Measurements from ENCODE around the gene SLC25A33. TPM values are rescaled to one million over a fixed set of nuclear protein-coding genes. Genes with fewer than 3 reads are reported as not detected.

SLC25A33 gene
- total and polyA plus RNA-seq, 2 of the 8 experiments (the other 6 are each of a cell fraction or from before 2014, with no cell fraction given), result 7.8 to 12.8 TPM

DNA sequence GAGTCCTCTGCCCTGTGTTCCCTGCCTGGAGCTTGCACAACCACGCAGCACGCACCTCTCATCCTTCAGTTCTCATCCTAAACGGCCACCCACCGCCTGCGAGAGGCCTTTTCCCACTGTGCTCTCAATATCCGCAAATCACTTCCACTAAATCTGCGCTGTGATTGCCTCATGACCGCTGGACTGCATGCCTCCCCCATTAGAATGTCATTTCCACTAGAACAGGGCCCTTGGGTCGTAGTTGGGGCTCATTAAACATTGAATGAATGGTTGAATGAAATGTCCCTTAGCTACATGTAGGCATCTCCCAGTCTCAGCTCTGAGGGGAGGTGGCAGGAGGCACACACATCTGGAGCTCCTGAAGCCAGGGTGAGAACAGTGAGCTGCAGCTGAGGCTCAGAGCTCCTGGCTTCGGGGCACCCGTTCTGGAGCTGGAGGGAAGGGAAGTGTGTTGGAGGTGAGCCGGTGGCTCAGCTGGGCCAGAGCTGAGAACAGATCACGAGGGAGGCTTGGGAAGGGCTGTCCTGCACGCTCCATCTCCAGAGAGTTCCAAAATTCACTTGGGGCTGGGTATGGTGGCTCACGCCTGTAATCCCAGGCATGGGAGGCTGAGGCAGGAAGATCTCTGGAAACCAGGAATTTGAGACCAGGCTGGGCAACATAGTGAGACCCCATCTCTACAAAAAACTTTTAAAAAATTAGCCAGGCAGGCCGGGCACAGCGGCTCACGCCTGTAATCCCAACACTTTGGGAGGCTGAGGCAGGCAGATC, 79.8 kb downstream of the SLC25A33 start:
- no peaks in the 10 kb centered on the region for H4K20me1 ChIP-seq (replicated peaks in 1 of 2; ENCODE audit: control insufficient read depth in 1 of 2, insufficient read depth in 2 of 2, low read length in 2 of 2)
- H3K23me2 ChIP-seq (ENCODE audit: low read depth, low read length), result no peaks in the 10 kb centered on the region
- no peaks in the 10 kb centered on the region for H3K79me2 ChIP-seq (ENCODE audit: control insufficient read depth in 1 of 2, insufficient read depth in 2 of 2, low read length in 2 of 2)
- no peak overlapping the region for H2BK20ac ChIP-seq (ENCODE audit: low read length)
- H2BK15ac ChIP-seq (ENCODE audit: low read length), result no peak overlapping the region
- H3K4me3 ChIP-seq (ENCODE audit: extremely low read depth in 1 of 4, insufficient read depth in 2 of 4, low read depth in 3 of 4, low read length in 4 of 4), result no peak overlapping the region
- no peaks in the 10 kb centered on the region for H3K27me3 ChIP-seq (replicated peaks in 1 of 4; ENCODE audit: control insufficient read depth in 3 of 4, extremely low read depth in 1 of 4, insufficient read depth in 3 of 4, low read length in 3 of 4)
- no peak overlapping the region for H3K14ac ChIP-seq (ENCODE audit: insufficient read length)
- H3K79me1 ChIP-seq (ENCODE audit: low read depth, low read length), result no peaks in the 10 kb centered on the region
- no peak overlapping the region for H3K27ac ChIP-seq (ENCODE audit: low read depth, low read length)
- no peak overlapping the region for H3K4ac ChIP-seq (replicated peaks; ENCODE audit: insufficient read length, low read depth, low read length)
- no peaks in the 10 kb centered on the region for H3K36me3 ChIP-seq (ENCODE audit: control insufficient read depth in 2 of 4, insufficient read depth in 4 of 4, low read length in 3 of 4)
- WGBS, 2 experiments (ENCODE audit: extremely low coverage in 1 of 2, insufficient coverage in 1 of 2, insufficient read length in 1 of 2, insufficient replicate concordance in 2 of 2, low coverage in 1 of 2, low lambda C conversion rate in 2 of 2, missing lambda C conversion rate in 1 of 2), result 91% methylated on average over 18 of the region's 18 CpGs; no CpG with 5 or more reads in 1 of the 2 experiments
- FAIRE-seq, result no peak
- H2BK12ac ChIP-seq (ENCODE audit: low read depth, low read length), result no peak overlapping the region
- no peak overlapping the region for H2AK5ac ChIP-seq (ENCODE audit: low read depth, low read length)
- H3K4me1 ChIP-seq (replicated peaks in 1 of 4; ENCODE audit: control insufficient read depth in 3 of 4, insufficient read depth in 4 of 4, low read length in 3 of 4), result no peaks in the 10 kb centered on the region; a peak in 1 of 7 replicates
- no peak overlapping the region for H2BK5ac ChIP-seq (ENCODE audit: low read depth, low read length)
- H3K23ac ChIP-seq (ENCODE audit: insufficient read length), result no peak overlapping the region
- ChIA-PET POLR2A (ENCODE audit: partially characterized antibody) (interaction anchor here (2.4 kb wide), 1 partner anchor 27 kb away, joined by 5 read pairs; no protein-coding TSS in a partner anchor), CTCF (ENCODE audit: partially characterized antibody) (interaction anchor here (0.6 kb wide), 1 partner anchor 1192 kb away, joined by 3 read pairs; no protein-coding TSS in a partner anchor)
- H2AFZ ChIP-seq (ENCODE audit: low read length), result no peak overlapping the region
- no peak overlapping the region for H3K4me2 ChIP-seq (ENCODE audit: insufficient read depth in 1 of 2, low read depth in 2 of 2, low read length in 2 of 2)
- H3K56ac ChIP-seq (replicated peaks; ENCODE audit: insufficient read length, low read depth, low read length), result no peak overlapping the region
- H4K5ac ChIP-seq (ENCODE audit: insufficient read length, low read depth, low read length), result no peak overlapping the region
- H2BK120ac ChIP-seq (replicated peaks; ENCODE audit: low read depth, low read length), result no peak overlapping the region
- no peak overlapping the region for H4K91ac ChIP-seq (replicated peaks; ENCODE audit: insufficient read length, low read length)
- H3K18ac ChIP-seq (ENCODE audit: extremely low read depth, low read length), result 0 out of 2 replicates have a peak overlapping the region, but pooled peaks have one; percentile 53
- no peak overlapping the region for H3K9ac ChIP-seq (replicated peaks in 1 of 4; ENCODE audit: extremely low read depth in 1 of 4, low read depth in 3 of 4, low read length in 3 of 4)
- H4K8ac ChIP-seq (ENCODE audit: extremely low read depth, insufficient read depth, low read length), result no peak overlapping the region
- DNase-seq (ENCODE audit: low read depth in 1 of 2, low spot score in 2 of 2), result peak in 1 of 2 experiments; percentile 37
- no peaks in the 10 kb centered on the region for H3K9me3 ChIP-seq (ENCODE audit: insufficient read depth in 2 of 2, low read depth in 1 of 2, low read length in 1 of 2)
- TF ChIP-seq CTCF (IDR thresholded peaks at IDR 0.05; ENCODE audit: control extremely low read depth in 1 of 3, insufficient read depth in 1 of 3, low read depth in 1 of 3, low read length in 3 of 3) (no peak), HDAC6 (IDR thresholded peaks at IDR 0.05; ENCODE audit: low read depth, low read length) (no peak), E2F6 (IDR thresholded peaks at IDR 0.05) (no peak), KDM4A (IDR thresholded peaks at IDR 0.05; ENCODE audit: low read depth, low read length, severe bottlenecking) (no peak), TCF12 (IDR thresholded peaks at IDR 0.05; ENCODE audit: low read depth, low read length) (no peak), YY1 (IDR thresholded peaks at IDR 0.05; ENCODE audit: low read depth, low read length) (no peak), NANOG (IDR thresholded peaks at IDR 0.05; ENCODE audit: insufficient read depth, low read depth, low read length, poor library complexity, severe bottlenecking) (no peak), CEBPB (IDR thresholded peaks at IDR 0.05; ENCODE audit: low read depth, low read length) (no peak), SP1 (IDR thresholded peaks at IDR 0.05; ENCODE audit: low read depth, low read length) (no peak), SIX5 (IDR thresholded peaks at IDR 0.05; ENCODE audit: low read depth, low read length) (no peak)

All from H1 (cell line).